Loucy (cell line): ENCODE data around the gene TNFAIP8.

ENCODE experiments used
- H2AFZ ChIP-seq: fragments of 200-600 bp; sonication (generic); 2 replicates; pipeline ENCODE4 v1.6.0; 2016; ENCODE audit warnings: antibody characterized with exemption, mild to moderate bottlenecking, low read length, moderate library complexity
- H3F3A ChIP-seq: fragments of 200-600 bp; 2 replicates; pipeline ENCODE4 v1.6.0; 2016; ENCODE audit warnings: antibody characterized with exemption, low read depth, mild to moderate bottlenecking
- H3K27me3 ChIP-seq: fragments of 200-600 bp; sonication (generic); 2 replicates; pipeline ENCODE4 v1.6.1; 2014; ENCODE audit warnings: low read length, mild to moderate bottlenecking; ENCODE audit not compliant: insufficient read depth, poor library complexity, severe bottlenecking
- H3K36me3 ChIP-seq: fragments of 200-600 bp; sonication (generic); 2 replicates; pipeline ENCODE4 v1.6.1; 2016; ENCODE audit warnings: low read length; ENCODE audit not compliant: insufficient read depth
- H3K4me1 ChIP-seq: fragments of 200-600 bp; sonication (generic); 2 replicates; pipeline ENCODE4 v1.5.1; 2014; ENCODE audit warnings: low read length, mild to moderate bottlenecking; ENCODE audit not compliant: insufficient read depth, poor library complexity, severe bottlenecking
- H3K4me2 ChIP-seq: fragments of 200-600 bp; sonication (generic); 2 replicates; pipeline ENCODE4 v1.6.0; 2014; ENCODE audit warnings: antibody characterized with exemption, low read length, low read depth, mild to moderate bottlenecking; ENCODE audit not compliant: poor library complexity, severe bottlenecking
- H3K4me3 ChIP-seq: fragments of 200-600 bp; sonication (generic); 2 replicates; pipeline ENCODE4 v1.5.1; 2014; ENCODE audit warnings: low read length, mild to moderate bottlenecking, mixed read lengths; ENCODE audit not compliant: poor library complexity, severe bottlenecking
- H3K79me2 ChIP-seq: fragments of 200-600 bp; sonication (generic); 2 replicates; pipeline ENCODE4 v1.6.1; 2014; ENCODE audit warnings: low read length; ENCODE audit not compliant: insufficient read depth
- H3K9ac ChIP-seq: fragments of 200-600 bp; sonication (generic); 2 replicates; pipeline ENCODE4 v1.6.0; 2014; ENCODE audit warnings: mild to moderate bottlenecking, low read depth, low read length, moderate library complexity; ENCODE audit not compliant: poor library complexity, severe bottlenecking
- H3K9me2 ChIP-seq: fragments of 200-600 bp; sonication (generic); replicated peaks from 2 replicates; pipeline ENCODE4 v1.6.1; 2016; ENCODE audit warnings: low read depth, low read length, mixed read lengths
- H3K9me3 ChIP-seq: fragments of 200-600 bp; sonication (generic); 2 replicates; pipeline ENCODE4 v1.6.1; 2014; ENCODE audit warnings: mild to moderate bottlenecking, antibody characterized with exemption, low read length, low read depth; ENCODE audit not compliant: insufficient read depth
- H4K20me1 ChIP-seq: fragments of 200-600 bp; sonication (generic); 2 replicates; pipeline ENCODE4 v1.6.0; 2014; ENCODE audit warnings: antibody characterized with exemption, low read length, mild to moderate bottlenecking; ENCODE audit not compliant: insufficient read depth, poor library complexity, severe bottlenecking
- CTCF ChIP-seq: fragments of 200-600 bp; sonication (generic); conservative IDR thresholded peaks from 2 replicates; pipeline ENCODE4 v1.5.1; 2014; ENCODE audit warnings: mild to moderate bottlenecking, antibody characterized with exemption, low read length
- EZH2phosphoT487 ChIP-seq: fragments of 200-600 bp; IDR thresholded peaks from 2 replicates; pipeline ENCODE4 v1.6.1; 2018; ENCODE audit warnings: antibody characterized with exemption, mild to moderate bottlenecking, moderate library complexity, borderline replicate concordance

The TNFAIP8 gene

DNA sequence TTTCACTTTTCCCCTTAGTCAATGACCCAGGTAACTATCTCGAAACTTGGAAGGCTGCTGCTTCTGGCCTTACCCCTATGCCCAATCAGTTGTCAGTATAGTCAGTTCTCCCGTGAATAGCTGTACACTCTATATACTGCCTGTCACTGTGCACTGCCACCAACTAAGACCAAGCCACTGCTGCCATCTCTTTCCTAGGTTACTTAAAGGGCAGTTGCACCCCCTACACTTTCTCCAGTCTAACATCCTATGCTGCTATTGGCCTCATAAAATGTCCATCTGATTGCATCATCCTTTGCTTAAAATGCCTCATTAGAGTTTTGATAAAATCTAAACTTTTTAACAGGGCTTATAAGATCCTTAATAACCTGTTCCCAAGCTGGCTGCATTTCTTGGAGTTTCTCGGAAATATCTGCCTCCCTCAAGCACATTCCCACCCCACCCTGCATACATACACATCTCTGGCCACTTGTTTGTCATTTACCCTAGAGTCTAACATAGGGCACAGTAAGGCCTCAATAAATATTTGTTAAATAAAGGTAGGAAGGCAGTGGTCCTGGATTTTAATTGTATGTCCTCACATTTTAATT is 32.8 kb upstream of the TNFAIP8 start:
- TF ChIP-seq EZH2phosphoT487 (no peak), CTCF (no peak)
- Histone ChIP-seq H3K36me3 (no peaks in the 10 kb centered on the region), H3K4me2 (no peak overlapping the region), H3K9me2 (no peaks in the 10 kb centered on the region), H3K27me3 (no peaks in the 10 kb centered on the region), H4K20me1 (peaks cover 4% of the 10 kb centered on the region), H3F3A (no peaks in the 10 kb centered on the region), H3K79me2 (peaks cover 86% of the 10 kb centered on the region), H3K4me3 (no peak overlapping the region), H3K9me3 (no peaks in the 10 kb centered on the region), H3K9ac (peak overlapping the region; percentile 22), H3K4me1 (peaks cover 57% of the 10 kb centered on the region), H2AFZ (no peak overlapping the region)

- H4K20me1 ChIP-seq: peaks cover 4% of the 10 kb centered on the region
- peaks cover 80% of the 10 kb centered on the region for H3K79me2 ChIP-seq
- H3K27me3 ChIP-seq: no peaks in the 10 kb centered on the region
- H3K4me1 ChIP-seq: peaks cover 57% of the 10 kb centered on the region
- no peak overlapping the region for H2AFZ ChIP-seq
- peak overlapping the region; percentile 22 for H3K9ac ChIP-seq
- TF ChIP-seq CTCF (no peak), EZH2phosphoT487 (no peak)
- H3K4me3 ChIP-seq: no peak overlapping the region
- no peaks in the 10 kb centered on the region; the same call in 1 of the 2 replicates for H3F3A ChIP-seq
- H3K9me3 ChIP-seq: no peaks in the 10 kb centered on the region
- no peaks in the 10 kb centered on the region for H3K9me2 ChIP-seq
- no peaks in the 10 kb centered on the region for H3K36me3 ChIP-seq
- no peak overlapping the region for H3K4me2 ChIP-seq
Observed at GRCh38 chr5:119323601-119324000, 32.2 kb upstream of the TNFAIP8 start.

- TF ChIP-seq CTCF (no peak), EZH2phosphoT487 (no peak)
- Histone ChIP-seq H3K27me3 (no peaks in the 10 kb centered on the region), H3K9me2 (no peaks in the 10 kb centered on the region), H3K36me3 (no peaks in the 10 kb centered on the region), H3K9me3 (no peaks in the 10 kb centered on the region), H3F3A (no peaks in the 10 kb centered on the region; the same call in 1 of the 2 replicates), H2AFZ (no peak overlapping the region), H3K4me2 (no peak overlapping the region), H3K4me3 (no peak overlapping the region), H3K79me2 (peaks cover 77% of the 10 kb centered on the region), H4K20me1 (peaks cover 4% of the 10 kb centered on the region), H3K9ac (no peak overlapping the region), H3K4me1 (peaks cover 60% of the 10 kb centered on the region)
Observed at GRCh38 chr5:119324842-119325241, 31.0 kb upstream of the TNFAIP8 start.
